GM12874 (cell line): Measurements from ENCODE around the gene MCF2L2.

Experiments used
- CTCF ChIP-seq: IDR thresholded peaks from 2 replicates; pipeline ENCODE4 v1.5.1; 2011; ENCODE audit warnings: low read depth, mild to moderate bottlenecking, control low read depth, low read length, moderate library complexity; ENCODE audit not compliant: insufficient read depth

The MCF2L2 gene

DNA sequence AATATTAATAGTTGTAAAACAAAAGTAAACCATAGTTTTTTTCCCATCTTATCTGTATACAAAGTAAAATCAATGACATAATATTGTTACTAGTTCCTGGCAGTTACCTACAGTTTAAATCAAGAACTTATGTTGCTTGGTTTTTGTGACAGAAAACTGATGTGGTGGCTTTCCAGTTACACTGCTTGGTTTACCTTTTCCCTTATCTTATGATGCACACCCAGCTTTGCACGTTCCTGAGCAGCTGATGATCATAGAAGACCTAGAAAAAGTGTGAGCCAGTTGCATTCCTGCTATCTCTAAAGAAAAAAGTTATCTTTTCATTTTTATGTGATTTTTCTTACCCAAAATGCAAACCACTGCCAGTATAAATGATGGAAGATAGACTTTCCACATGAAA is 229.5 kb downstream of the MCF2L2 start:
- TF ChIP-seq CTCF: no peak

GRCh38 chr3:183197734-183198133 is 230.7 kb downstream of the MCF2L2 start:
- no peak for TF ChIP-seq CTCF

DNA sequence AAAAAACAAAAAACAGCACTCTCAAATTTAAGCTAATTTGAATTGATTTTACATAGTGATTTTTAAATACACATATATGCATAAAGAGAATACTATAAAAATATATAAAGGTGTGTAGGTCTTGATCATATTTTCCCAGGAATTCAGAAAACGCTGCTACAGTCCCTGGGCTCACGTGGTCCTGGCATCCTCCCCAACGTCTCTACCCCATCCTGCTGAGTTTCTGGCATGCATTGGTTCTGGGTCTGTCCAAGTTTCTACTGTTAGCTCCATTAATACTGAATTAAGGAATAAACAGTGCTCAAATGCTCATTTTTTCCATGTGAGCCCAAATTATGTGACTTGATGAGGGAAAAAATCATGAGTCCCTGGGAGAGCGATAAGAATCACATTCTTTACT is 233.2 kb downstream of the MCF2L2 start:
- TF ChIP-seq CTCF: no peak

DNA sequence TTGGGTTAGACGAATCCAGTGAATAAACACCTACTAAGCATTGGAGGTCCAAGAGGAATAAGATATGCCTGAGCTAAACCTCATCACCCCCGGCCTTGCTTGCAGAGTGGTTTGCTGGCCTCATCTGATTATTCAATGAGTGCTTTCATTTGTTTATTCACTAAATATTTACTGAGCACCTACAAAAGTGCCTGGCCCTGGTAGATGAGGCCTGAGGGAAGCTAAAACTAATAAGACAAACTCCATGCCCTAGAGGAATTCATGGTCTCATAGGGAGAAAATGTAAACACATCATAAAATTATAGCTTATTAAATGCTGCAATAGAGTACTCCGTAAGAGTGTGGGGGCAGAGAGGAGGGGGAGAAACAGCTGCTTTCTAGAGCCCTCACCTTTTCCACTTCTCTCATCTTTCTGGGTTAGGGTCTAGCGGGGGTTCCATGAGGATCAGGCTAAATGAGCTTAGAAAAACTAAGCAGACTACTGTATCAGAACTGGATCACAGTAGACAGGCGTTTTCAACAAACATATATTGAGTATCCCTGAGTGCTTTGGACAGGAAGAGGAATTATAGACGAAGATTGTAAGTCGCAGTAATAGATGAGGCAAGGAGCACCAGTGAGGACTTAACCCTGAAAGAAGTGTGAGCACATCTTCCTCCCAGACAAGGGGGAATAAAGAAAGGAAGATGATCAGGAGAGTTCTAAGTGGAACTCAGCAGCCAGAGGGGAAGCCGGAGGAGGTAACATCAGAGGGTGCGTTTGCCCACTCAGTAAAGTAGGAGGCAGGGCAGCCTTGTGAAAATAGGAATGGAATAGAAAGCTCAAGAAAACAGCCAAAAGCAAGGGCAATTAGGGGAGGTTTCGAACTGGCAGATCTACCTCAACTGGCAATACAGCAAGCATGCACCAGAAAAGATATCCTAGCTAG is 234.4 kb downstream of the MCF2L2 start:
- TF ChIP-seq CTCF: no peak

DNA sequence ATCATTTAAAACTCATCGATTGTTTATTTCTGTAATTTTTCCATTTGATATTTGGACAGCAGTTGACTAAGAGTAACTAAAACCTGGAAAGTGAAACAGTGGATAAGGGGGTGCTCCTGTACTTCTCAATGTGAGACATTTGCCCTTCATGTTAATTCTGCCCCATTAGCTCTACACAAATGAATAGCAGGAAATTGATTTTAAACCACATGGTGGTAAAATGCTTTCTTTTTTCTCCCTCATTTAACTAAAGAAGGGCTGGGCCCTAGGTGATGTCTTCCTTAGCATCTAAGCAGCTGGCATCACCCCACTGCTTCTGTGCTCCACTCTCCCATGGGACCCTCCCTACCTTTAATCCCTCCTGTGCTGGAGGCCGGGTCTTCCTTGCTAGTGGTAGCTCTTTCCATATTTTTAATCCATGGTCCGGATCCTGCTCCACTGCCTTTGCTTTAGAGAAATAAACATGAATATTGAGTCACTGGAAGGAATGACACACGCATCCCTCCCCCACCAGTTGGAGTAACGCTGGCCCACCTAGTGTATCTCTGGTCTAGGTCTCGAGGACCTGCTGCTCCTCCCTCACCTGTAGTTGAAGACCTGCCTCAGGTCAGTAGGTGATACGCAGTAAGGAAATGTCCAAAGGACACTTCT is 235.6 kb downstream of the MCF2L2 start:
- TF ChIP-seq CTCF: no peak

- TF ChIP-seq CTCF: no peak
Observed at GRCh38 chr3:183189641-183190040, 238.8 kb downstream of the MCF2L2 start.

DNA sequence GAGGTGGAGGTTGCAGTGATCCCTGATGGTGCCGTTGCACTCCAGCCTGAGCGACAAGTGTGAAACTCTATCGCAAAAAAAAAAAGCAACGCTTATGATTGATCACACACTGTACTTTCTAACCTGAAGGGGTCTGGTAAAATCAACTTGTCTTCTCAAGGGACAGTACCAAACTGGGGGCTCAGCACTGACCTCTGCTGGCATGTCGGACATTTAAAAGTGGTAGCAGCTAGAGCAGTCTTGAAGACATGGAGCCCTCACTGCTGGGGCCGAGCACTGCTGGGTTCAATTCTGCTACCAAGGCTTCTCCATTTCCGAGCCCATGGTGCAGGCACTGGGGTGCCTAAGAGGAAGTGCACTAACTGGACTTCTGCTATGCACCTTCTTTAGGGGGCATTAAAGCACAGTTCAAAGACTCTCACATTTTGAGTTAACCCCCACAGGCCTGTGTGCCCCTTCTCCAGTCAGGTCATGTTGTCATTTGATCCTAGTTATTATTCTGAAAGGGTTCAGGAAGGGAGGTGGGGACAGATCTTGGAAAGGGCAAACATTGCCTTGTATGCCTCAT is 239.4 kb downstream of the MCF2L2 start:
- peak; percentile 60 for TF ChIP-seq CTCF
